HL-60/S4 treated with phorbol 12-myristate 13-acetate at 8.2 ng/mL for 4 days and 3 days (cell line): ENCODE results near the gene ROR1.

Experiments used
- in situ Hi-C: fragments of 300-500 bp; cut with MboI; formaldehyde crosslinking; loops from 2 replicates; pipeline ENCODE4 v1.15.0; 2022; ENCODE audit warnings: low sequenced_read_pairs

ROR1 gene

GRCh38 chr1:63878932-63879331 is 105.1 kb downstream of the ROR1 start:
- in situ Hi-C loops: no loop called here

GRCh38 chr1:63880958-63881576 is 107.2 kb downstream of the ROR1 start:
- in situ Hi-C loops: no loop called here

- in situ Hi-C loops: no loop called here
Measured at GRCh38 chr1:63882048-63882704, 108.4 kb downstream of the ROR1 start.

- in situ Hi-C loops: no loop called here
Measured at GRCh38 chr1:63883494-63884235, 109.8 kb downstream of the ROR1 start.

- in situ Hi-C loops: no loop called here
Measured at GRCh38 chr1:63884486-63884885, 110.7 kb downstream of the ROR1 start.

GRCh38 chr1:63885899-63886298 is 112.1 kb downstream of the ROR1 start:
- in situ Hi-C loops: no loop called here

- in situ Hi-C loops: no loop called here
Measured at GRCh38 chr1:63886340-63886739, 112.5 kb downstream of the ROR1 start.

- in situ Hi-C loops: no loop called here
Measured at GRCh38 chr1:63887809-63888208, 114.0 kb downstream of the ROR1 start.

GRCh38 chr1:63888984-63889383 is 115.2 kb downstream of the ROR1 start:
- in situ Hi-C loops: no loop called here

- in situ Hi-C loops: no loop called here
Measured at GRCh38 chr1:63890468-63890867, 116.7 kb downstream of the ROR1 start.

GRCh38 chr1:63891060-63891690 is 117.4 kb downstream of the ROR1 start:
- in situ Hi-C loops: no loop called here

GRCh38 chr1:63892632-63893395 is 119.0 kb downstream of the ROR1 start:
- in situ Hi-C loops: no loop called here

GRCh38 chr1:63893976-63894375 is 120.2 kb downstream of the ROR1 start:
- in situ Hi-C loops: no loop called here

- in situ Hi-C loops: no loop called here
Measured at GRCh38 chr1:63894627-63895265, 120.9 kb downstream of the ROR1 start.

GRCh38 chr1:63896755-63897154 is 122.9 kb downstream of the ROR1 start:
- in situ Hi-C loops: no loop called here

- in situ Hi-C loops: no loop called here
Measured at GRCh38 chr1:63898428-63899196, 124.8 kb downstream of the ROR1 start.

- in situ Hi-C loops: no loop called here
Measured at GRCh38 chr1:63901094-63901493, 127.3 kb downstream of the ROR1 start.

- in situ Hi-C loops: no loop called here
Measured at GRCh38 chr1:63902844-63903589, 129.2 kb downstream of the ROR1 start.
